NB4 (cell line): ENCODE data around the gene COL17A1.

Experiments used
- POLR2A ChIP-seq: IDR thresholded peaks from 2 replicates; pipeline ENCODE4 v1.6.1; 2011; ENCODE audit warnings: mild to moderate bottlenecking; ENCODE audit not compliant: insufficient read length; ENCODE audit errors: extremely low read depth
- TF ChIP-seq, protein P1 (sequence below): IDR thresholded peaks from one replicate; pipeline ENCODE4 v1.5.1; 2012; ENCODE audit warnings: low read depth, low read length

DNA sequence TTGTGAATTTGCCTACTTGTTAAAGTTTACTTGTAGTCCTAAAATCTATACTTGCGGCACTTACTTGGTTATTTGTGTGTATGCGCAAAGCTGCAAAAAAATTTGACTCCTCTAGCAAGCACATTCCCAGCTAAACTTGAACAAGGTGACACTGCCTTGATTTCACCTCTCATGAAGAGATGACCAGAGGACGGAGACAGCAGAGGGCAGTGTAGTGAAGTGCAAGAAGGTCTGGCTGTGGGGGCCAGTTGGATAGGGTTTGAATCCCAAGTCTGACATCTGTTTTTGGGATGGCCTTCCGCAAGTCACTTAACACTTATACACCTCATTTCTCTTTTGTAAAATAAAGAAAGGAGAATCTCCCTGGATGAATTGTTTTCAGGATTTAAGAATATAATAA, 103.0 kb downstream of the COL17A1 start:
- TF ChIP-seq, protein P1, sequence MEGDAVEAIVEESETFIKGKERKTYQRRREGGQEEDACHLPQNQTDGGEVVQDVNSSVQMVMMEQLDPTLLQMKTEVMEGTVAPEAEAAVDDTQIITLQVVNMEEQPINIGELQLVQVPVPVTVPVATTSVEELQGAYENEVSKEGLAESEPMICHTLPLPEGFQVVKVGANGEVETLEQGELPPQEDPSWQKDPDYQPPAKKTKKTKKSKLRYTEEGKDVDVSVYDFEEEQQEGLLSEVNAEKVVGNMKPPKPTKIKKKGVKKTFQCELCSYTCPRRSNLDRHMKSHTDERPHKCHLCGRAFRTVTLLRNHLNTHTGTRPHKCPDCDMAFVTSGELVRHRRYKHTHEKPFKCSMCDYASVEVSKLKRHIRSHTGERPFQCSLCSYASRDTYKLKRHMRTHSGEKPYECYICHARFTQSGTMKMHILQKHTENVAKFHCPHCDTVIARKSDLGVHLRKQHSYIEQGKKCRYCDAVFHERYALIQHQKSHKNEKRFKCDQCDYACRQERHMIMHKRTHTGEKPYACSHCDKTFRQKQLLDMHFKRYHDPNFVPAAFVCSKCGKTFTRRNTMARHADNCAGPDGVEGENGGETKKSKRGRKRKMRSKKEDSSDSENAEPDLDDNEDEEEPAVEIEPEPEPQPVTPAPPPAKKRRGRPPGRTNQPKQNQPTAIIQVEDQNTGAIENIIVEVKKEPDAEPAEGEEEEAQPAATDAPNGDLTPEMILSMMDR = no peak
- no peak for TF ChIP-seq POLR2A
